NB4 (cell line): ENCODE measurements around the gene RIMS4.

ENCODE experiments used
- MAX ChIP-seq: IDR thresholded peaks from 2 replicates; pipeline ENCODE4 v1.6.1; 2011; ENCODE audit warnings: low read depth, low read length
- POLR2A ChIP-seq: IDR thresholded peaks from 2 replicates; pipeline ENCODE4 v1.6.1; 2011; ENCODE audit warnings: mild to moderate bottlenecking; ENCODE audit not compliant: insufficient read length; ENCODE audit errors: extremely low read depth
- TF ChIP-seq, protein P1 (sequence below): IDR thresholded peaks from one replicate; pipeline ENCODE4 v1.5.1; 2012; ENCODE audit warnings: low read depth, low read length

GRCh38 chr20:44762466-44763140 lies 47.7 kb downstream of the RIMS4 start:
- TF ChIP-seq, protein P1, sequence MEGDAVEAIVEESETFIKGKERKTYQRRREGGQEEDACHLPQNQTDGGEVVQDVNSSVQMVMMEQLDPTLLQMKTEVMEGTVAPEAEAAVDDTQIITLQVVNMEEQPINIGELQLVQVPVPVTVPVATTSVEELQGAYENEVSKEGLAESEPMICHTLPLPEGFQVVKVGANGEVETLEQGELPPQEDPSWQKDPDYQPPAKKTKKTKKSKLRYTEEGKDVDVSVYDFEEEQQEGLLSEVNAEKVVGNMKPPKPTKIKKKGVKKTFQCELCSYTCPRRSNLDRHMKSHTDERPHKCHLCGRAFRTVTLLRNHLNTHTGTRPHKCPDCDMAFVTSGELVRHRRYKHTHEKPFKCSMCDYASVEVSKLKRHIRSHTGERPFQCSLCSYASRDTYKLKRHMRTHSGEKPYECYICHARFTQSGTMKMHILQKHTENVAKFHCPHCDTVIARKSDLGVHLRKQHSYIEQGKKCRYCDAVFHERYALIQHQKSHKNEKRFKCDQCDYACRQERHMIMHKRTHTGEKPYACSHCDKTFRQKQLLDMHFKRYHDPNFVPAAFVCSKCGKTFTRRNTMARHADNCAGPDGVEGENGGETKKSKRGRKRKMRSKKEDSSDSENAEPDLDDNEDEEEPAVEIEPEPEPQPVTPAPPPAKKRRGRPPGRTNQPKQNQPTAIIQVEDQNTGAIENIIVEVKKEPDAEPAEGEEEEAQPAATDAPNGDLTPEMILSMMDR = no peak
- TF ChIP-seq POLR2A (no peak), MAX (no peak)
